Measurements from ENCODE around the gene ISCA2. TPM values are rescaled to one million over a fixed set of nuclear protein-coding genes. Genes with fewer than 3 reads are reported as not detected.
"Not testable (repeated sequence)": the region's sequence is repeated elsewhere in the genome, so short reads cannot be mapped to it uniquely, and the experiment has no call there.

The ISCA2 gene, protein sequence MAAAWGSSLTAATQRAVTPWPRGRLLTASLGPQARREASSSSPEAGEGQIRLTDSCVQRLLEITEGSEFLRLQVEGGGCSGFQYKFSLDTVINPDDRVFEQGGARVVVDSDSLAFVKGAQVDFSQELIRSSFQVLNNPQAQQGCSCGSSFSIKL
- total RNA-seq (10 to 100 TPM; 14.4 to 21.3 TPM), total RNA-seq (14.8 to 34.9 reads per million in 2 donors)

DNA sequence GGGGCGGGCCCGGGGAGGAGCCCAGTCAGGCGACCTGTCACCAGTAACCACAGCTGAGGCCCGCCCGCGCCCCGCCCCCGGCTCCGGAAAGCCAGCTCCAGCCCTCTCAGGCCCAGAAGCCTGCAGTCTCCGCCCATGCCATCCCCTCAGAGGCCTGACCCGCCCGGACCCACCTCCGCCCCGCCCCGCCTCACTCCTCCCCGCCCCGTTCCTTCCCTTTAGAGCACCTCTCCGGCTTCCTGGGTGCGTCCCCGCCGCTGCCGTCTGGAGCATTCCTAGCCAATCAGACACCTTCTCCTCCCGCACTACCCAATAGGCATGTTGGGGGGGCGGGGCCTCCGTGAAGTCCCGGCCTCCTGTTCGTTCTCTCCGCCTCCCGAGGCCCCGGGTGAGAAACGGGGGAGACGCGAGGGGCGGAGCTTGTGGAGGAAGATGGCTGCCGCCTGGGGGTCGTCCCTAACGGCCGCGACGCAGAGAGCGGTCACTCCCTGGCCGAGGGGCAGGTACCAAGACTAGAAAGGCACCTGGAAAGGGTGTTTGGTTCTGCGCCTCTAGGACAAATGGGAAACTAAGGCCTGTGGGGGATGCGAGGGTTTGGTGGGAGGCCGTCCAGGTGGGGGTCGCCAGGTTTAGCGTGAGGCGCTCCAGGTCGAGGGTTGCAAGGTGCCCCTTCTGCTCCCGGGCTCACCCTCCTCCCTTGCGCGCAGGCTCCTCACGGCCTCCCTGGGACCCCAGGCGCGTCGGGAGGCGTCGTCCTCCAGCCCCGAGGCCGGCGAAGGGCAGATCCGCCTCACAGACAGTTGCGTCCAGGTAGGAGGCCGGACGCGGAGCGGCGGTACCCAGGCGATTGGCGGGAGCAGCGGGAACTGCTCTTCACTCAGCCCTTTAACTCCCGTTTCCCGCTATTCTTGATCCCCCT lies at the start of gene ISCA2:
Gene ISCA2, plus strand, starts transcription at position 423 of the 919 bp plus-strand sequence. Its CDS starts 10 bp downstream, at position 433.
- H3K4me1 Mint-ChIP-seq: peaks cover 20% of the 10 kb centered on the region
- H3K4me3 Mint-ChIP-seq: no peak within 1 kb of the TSS
- H3K27me3 Mint-ChIP-seq: no peaks in the 10 kb centered on the region
- peak; percentile 98 to 100 (median 100) for DNase-seq
- ATAC-seq: peak; percentile 93
- H3K36me3 Mint-ChIP-seq (ENCODE audit: low read depth): peaks cover 2% of the 10 kb centered on the region
- no peak within 1 kb of the TSS for H3K27ac Mint-ChIP-seq
- no peaks in the 10 kb centered on the region for H3K9me3 ChIP-seq (ENCODE audit: control insufficient read depth, low read length, poor library complexity, severe bottlenecking)

DNA sequence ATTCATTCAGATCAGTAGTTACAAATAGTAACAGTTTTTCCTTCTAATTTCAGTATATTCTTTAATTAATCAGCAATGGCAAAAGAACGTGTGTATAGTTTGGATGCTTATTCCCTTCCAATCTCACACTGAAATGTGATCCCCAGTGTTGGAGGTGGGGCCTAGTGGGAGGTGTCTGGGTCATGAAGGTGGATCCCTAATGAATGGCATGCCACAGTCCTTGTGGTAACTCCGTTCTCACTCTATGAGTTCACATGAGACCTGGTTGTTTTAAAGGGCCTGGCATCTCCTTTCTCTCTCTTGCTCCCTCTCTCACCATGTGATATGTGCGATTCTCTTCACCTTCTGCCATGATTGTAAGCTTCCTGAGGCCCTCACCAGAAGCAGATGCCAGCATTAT lies 48.7 kb upstream of the ISCA2 start:
- Mint-ChIP-seq H3K4me3 (no peak overlapping the region), H3K36me3 (ENCODE audit: low read depth) (peaks cover 2% of the 10 kb centered on the region), H3K27me3 (peaks cover 8% of the 10 kb centered on the region), H3K4me1 (no peaks in the 10 kb centered on the region), H3K27ac (no peak overlapping the region)
- H3K9me3 ChIP-seq (ENCODE audit: control insufficient read depth, low read length, poor library complexity, severe bottlenecking): no peaks in the 10 kb centered on the region
- ATAC-seq (no peak), DNase-seq (no peak)

DNA sequence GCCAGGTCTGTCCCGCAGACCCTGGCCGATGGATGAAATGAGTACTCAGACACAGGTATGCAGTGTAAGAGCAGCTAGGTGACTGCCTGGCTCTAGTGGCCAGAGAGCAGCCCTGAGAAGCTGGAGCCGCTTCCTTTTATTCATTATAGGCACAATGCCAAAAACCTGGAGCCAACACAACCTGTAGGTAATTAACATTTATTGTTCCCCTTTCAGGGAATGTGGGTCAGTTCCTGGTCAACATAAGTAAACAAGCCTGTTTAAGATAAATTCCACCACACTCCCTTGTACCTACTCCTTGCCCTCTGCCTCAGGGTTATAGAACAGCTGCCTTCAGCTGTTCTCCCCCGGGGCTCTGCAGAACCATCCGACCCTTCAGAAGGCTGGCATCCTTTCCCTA lies 39.2 kb upstream of the ISCA2 start:
- H3K36me3 Mint-ChIP-seq (ENCODE audit: low read depth); ATAC-seq; H3K4me3 Mint-ChIP-seq; H3K27ac Mint-ChIP-seq; H3K9me3 ChIP-seq (ENCODE audit: control insufficient read depth, low read length, poor library complexity, severe bottlenecking); H3K4me1 Mint-ChIP-seq; DNase-seq: not testable (repeated sequence)
- H3K27me3 Mint-ChIP-seq: peaks cover 26% of the 10 kb centered on the region

DNA sequence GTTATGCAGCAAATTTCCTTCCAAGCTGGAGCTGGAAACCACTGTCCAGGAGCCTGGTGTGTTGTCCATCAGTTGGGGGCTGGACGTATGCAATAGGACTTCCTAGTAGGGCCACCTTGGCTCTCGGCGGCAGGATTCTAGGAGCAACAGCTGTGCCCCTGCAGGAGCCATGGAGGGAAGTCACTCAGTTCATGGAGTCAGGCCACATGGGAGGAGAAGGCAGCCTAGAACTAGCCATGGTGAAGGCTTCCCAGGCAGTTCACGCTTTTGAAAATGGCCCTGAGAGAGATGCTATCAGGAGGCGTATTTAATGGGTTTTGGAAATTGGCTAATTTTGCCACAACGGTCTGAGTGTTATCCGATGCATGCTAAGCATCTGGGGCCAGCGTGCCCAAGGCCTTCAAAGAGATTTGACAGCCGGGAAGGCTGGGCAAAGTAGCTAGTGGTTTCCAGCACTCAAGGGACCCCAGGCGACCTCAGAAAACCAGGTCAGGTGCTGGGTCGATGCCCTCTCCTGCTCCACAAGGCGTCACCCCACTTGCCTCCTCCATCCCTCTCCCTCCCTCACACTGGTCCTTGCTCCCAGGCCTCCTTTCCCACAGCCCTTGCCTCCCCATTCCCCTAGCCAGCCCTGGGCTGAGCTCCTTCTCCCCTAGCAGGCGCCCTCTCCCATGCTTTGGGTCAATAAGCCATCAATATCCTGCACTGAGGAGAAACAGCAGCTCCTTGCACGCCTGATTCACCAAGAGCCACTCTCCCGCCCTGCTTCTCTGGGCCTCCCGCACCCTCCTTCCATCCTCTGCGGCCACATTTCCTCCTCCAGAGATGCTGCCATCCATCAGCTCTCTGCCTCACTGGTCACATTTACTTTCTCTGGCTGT lies 36.6 kb upstream of the ISCA2 start:
- Mint-ChIP-seq H3K4me3 (no peak overlapping the region), H3K27me3 (peaks cover 45% of the 10 kb centered on the region), H3K36me3 (ENCODE audit: low read depth) (peaks cover 4% of the 10 kb centered on the region), H3K4me1 (peaks cover 5% of the 10 kb centered on the region), H3K27ac (no peak overlapping the region)
- DNase-seq (no peak), ATAC-seq (no peak)
- H3K9me3 ChIP-seq (ENCODE audit: control insufficient read depth, low read length, poor library complexity, severe bottlenecking): no peaks in the 10 kb centered on the region

DNA sequence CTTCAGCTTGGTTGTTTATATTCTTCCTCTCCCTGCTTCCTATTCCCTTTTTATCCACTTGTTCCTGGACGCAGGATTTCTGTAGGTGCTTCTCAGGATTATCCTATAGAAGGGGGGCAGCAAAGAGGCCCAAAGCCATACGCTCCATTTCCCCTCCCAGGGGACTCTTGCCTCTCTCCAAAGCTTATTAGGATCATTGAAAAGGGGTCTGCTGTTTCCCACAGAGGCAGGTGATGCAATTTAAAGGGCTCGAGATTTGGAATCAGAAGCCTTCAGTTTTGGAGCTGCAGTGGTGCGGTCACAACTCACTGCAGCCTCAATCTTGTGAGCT lies 36.0 kb upstream of the ISCA2 start:
- peaks cover 4% of the 10 kb centered on the region for H3K36me3 Mint-ChIP-seq (ENCODE audit: low read depth)
- ATAC-seq (no peak), DNase-seq (no peak)
- H3K9me3 ChIP-seq (ENCODE audit: control insufficient read depth, low read length, poor library complexity, severe bottlenecking): no peaks in the 10 kb centered on the region
- H3K4me3 Mint-ChIP-seq: no peak overlapping the region
- peaks cover 5% of the 10 kb centered on the region for H3K4me1 Mint-ChIP-seq
- no peak overlapping the region for H3K27ac Mint-ChIP-seq
- H3K27me3 Mint-ChIP-seq: peaks cover 45% of the 10 kb centered on the region

DNA sequence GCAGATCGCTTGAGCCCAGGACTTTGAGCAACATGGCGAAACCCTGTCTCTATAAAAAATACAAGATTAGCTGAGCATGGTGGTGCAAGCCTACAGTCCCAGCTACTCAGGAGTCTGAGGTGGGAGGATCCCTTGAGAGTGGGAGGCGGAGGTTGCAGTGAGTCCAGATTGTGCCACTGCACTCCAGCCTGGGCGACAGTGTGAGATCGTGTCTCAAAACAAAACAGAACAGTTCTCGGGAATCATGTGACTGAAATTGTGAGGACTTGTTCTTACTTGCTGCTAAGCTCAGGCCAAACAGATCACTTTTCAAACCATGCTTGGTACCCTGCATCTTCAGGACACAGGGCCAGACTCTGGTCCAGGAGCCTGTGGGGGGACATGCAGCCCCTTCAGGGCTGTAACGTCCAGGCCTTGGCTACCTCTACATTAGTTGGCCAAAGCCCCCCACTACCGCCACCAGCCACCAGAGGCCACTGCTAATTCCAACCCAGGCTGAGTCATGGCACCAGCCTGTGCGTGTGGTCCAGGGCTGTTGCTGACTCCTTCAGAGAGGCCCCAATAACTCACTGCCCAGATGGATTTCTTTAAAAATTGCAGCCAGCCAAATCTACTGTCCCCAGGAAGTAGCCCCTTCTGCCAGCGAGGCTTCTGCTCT lies 34.1 kb upstream of the ISCA2 start:
- Mint-ChIP-seq H3K27me3 (peaks cover 60% of the 10 kb centered on the region), H3K4me3 (no peak overlapping the region), H3K4me1 (peaks cover 5% of the 10 kb centered on the region), H3K27ac (no peak overlapping the region), H3K36me3 (ENCODE audit: low read depth) (peaks cover 6% of the 10 kb centered on the region)
- no peaks in the 10 kb centered on the region for H3K9me3 ChIP-seq (ENCODE audit: control insufficient read depth, low read length, poor library complexity, severe bottlenecking)
- ATAC-seq: no peak
- DNase-seq: no peak

DNA sequence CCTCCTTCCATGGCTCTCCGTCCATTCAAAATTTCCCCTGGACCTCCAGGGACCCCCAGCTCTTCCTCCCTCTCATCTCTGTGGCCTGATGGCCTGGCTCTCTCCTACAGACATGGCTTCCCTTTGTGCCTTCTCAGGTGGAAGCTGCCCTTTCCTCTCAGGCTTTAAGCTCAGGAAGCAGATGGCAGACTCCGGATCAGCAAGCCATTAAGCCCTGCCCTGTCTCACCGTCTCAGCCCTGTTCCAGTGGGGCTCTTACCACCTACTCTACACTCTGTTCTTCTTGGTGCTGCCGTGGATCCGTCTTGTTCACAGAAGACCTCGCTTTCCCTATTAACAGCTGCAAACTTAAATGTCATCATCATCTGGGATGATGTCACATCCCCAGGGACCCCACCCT lies 33.6 kb upstream of the ISCA2 start:
- ATAC-seq (no peak), DNase-seq (no peak)
- no peak overlapping the region for H3K4me3 Mint-ChIP-seq
- H3K27ac Mint-ChIP-seq: no peak overlapping the region
- peaks cover 60% of the 10 kb centered on the region for H3K27me3 Mint-ChIP-seq
- H3K4me1 Mint-ChIP-seq: peaks cover 5% of the 10 kb centered on the region
- H3K9me3 ChIP-seq (ENCODE audit: control insufficient read depth, low read length, poor library complexity, severe bottlenecking): no peaks in the 10 kb centered on the region
- H3K36me3 Mint-ChIP-seq (ENCODE audit: low read depth): peaks cover 6% of the 10 kb centered on the region

DNA sequence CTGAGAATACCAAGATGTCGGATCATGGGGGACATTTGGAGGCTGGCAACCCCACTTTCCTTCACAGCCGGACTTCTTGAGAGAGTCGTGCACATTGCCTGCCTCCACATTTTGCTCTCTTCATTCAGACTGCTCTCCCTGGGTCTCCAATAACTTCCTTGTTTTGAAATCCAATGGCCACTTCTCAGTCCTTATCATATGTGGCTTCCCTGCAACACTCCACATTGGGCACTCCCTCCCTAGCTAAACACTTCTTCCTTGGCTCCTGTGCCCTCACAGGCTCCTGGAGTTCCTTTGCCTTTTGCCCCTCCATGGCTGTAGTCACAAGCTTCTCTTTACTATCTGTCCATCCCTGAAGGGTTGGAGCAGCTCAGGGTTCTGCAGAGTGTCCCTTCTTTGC lies 30.6 kb upstream of the ISCA2 start:
- no peak overlapping the region for H3K4me3 Mint-ChIP-seq
- peaks cover 42% of the 10 kb centered on the region for H3K27me3 Mint-ChIP-seq
- no peaks in the 10 kb centered on the region for H3K9me3 ChIP-seq (ENCODE audit: control insufficient read depth, low read length, poor library complexity, severe bottlenecking)
- peaks cover 4% of the 10 kb centered on the region for H3K4me1 Mint-ChIP-seq
- ATAC-seq (no peak), DNase-seq (no peak)
- H3K36me3 Mint-ChIP-seq (ENCODE audit: low read depth): peaks cover 6% of the 10 kb centered on the region
- H3K27ac Mint-ChIP-seq: no peak overlapping the region

DNA sequence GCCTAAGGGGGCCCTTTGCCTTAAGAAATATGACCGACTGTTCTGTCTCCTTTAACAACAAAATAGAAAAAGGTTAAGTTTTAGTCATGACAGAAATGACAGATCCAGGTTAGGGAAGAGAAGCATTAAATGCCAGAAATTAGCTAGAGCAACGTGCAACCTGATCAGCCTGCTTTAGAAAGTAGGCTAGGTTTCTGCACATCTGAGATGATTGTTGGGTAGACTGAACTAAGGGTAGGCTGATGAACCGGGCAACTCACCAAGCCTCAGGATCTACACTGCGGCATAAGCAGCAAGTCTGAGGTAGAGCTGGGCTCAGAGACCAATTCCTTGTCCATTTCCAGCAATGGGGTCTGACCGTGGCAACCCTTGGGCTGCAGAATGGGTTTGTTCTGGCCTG lies 29.9 kb upstream of the ISCA2 start:
- peaks cover 43% of the 10 kb centered on the region for H3K27me3 Mint-ChIP-seq
- H3K36me3 Mint-ChIP-seq (ENCODE audit: low read depth): peaks cover 6% of the 10 kb centered on the region
- H3K4me1 Mint-ChIP-seq: peaks cover 6% of the 10 kb centered on the region
- no peak overlapping the region for H3K4me3 Mint-ChIP-seq
- no peak for ATAC-seq
- no peak overlapping the region for H3K27ac Mint-ChIP-seq
- no peak for DNase-seq
- no peaks in the 10 kb centered on the region for H3K9me3 ChIP-seq (ENCODE audit: control insufficient read depth, low read length, poor library complexity, severe bottlenecking)

DNA sequence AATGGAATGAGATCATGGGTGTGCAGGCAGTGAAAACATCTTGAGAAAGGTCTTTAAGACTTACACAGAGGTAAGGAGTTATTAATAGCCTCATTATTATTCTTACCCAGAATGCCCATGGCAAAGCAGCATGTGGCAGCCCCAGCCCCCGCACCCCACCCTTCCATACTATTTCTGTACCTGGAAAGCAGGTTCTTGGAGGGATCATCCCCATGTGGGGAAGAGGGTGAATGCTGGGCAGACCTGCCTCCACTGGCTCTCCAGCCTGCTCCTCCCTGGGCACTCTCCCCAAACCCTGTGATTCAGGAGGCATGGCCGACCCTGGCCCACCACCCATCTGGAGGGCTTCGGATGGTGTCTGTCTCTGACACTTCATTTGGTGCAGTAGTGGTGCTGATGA lies 28.8 kb upstream of the ISCA2 start:
- ATAC-seq: no peak
- peaks cover 8% of the 10 kb centered on the region for H3K36me3 Mint-ChIP-seq (ENCODE audit: low read depth)
- peaks cover 8% of the 10 kb centered on the region for H3K4me1 Mint-ChIP-seq
- no peak for DNase-seq
- H3K27ac Mint-ChIP-seq: no peak overlapping the region
- peaks cover 36% of the 10 kb centered on the region for H3K27me3 Mint-ChIP-seq
- H3K4me3 Mint-ChIP-seq: no peak overlapping the region
- H3K9me3 ChIP-seq (ENCODE audit: control insufficient read depth, low read length, poor library complexity, severe bottlenecking): no peaks in the 10 kb centered on the region

DNA sequence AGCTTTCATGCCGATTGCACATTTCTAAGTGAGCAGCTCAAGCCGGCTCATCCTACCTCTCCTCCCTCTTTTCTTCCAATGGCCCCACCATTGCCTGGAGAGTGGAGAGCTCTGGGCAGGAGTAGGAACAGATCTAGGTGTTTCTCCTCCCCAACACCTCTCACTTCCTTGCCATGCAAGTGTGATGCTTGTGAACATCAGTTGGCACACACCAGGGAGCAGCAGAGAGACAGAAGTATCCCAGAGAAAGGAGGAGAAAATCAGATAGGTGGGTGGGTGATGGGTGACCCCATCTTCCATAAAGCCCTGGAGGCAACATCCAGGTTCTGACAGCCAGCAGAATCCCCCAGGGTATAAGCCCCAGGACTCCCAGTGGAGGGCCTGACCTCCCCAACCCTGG lies 28.2 kb upstream of the ISCA2 start:
- H3K4me1 Mint-ChIP-seq: peaks cover 5% of the 10 kb centered on the region
- peaks cover 31% of the 10 kb centered on the region for H3K27me3 Mint-ChIP-seq
- DNase-seq (no peak), ATAC-seq (no peak)
- no peak overlapping the region for H3K27ac Mint-ChIP-seq
- H3K9me3 ChIP-seq (ENCODE audit: control insufficient read depth, low read length, poor library complexity, severe bottlenecking): no peaks in the 10 kb centered on the region
- peaks cover 6% of the 10 kb centered on the region for H3K36me3 Mint-ChIP-seq (ENCODE audit: low read depth)
- no peak overlapping the region for H3K4me3 Mint-ChIP-seq

DNA sequence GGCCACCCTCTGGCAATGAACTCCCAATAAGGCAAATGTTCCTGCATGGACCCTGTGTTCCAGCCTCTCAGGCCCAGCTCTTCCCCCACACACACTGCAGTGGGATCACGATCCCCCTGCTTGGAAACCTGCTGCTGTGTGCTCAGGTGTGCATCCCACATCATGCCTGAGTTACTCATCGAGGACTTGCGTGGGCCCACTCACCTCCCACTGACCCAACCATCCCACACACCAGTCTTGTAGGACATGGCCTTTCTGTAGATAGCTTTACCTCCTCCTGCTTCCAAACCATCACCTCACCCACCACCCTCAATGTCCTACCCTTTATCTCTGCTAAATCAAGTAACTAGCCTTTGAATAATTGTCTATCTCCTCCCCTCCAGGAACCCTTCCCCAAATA lies 25.1 kb upstream of the ISCA2 start:
- ATAC-seq: no peak
- H3K4me3 Mint-ChIP-seq: no peak overlapping the region
- DNase-seq: no peak
- H3K36me3 Mint-ChIP-seq (ENCODE audit: low read depth): peaks cover 5% of the 10 kb centered on the region
- peak overlapping the region; percentile 57 for H3K27ac Mint-ChIP-seq
- H3K4me1 Mint-ChIP-seq: peaks cover 5% of the 10 kb centered on the region
- H3K27me3 Mint-ChIP-seq: peaks cover 12% of the 10 kb centered on the region
- H3K9me3 ChIP-seq (ENCODE audit: control insufficient read depth, low read length, poor library complexity, severe bottlenecking): no peaks in the 10 kb centered on the region
